Measurements from ENCODE around the gene CTRB1. TPM values are rescaled to one million over a fixed set of nuclear protein-coding genes. Genes with fewer than 3 reads are reported as not detected.
"Not testable (repeated sequence)": the region's sequence is repeated elsewhere in the genome, so short reads cannot be mapped to it uniquely, and the experiment has no call there.

The CTRB1 gene
- total and polyA plus RNA-seq, 7 experiments from 2014 or later = not detected

DNA sequence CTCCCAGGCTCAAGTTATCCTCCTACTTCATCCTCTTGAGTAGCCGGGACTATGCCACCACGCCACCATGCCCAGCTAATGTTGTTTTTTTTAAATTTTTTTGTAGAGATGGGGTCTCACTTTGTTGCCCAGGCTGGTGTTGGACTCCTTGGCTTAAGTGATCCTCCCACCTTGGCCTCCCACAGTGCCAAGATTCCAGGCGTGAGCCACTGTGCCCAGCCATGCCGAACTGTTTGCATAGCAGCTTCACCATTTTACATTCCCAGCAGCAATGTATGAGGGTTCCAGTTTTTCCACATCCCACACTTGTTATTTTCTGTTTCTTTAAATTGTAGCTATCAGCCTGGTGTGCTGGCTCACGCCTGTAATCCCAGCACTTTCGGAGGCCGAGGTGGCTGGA, 2.2 kb upstream of the CTRB1 start:
- Mint-ChIP-seq H3K4me3 (no peak overlapping the region), H3K27me3 (no peaks in the 10 kb centered on the region), H3K36me3 (no peaks in the 10 kb centered on the region), H3K9me3 (peaks cover 0 to 2% (median 0%) of the 10 kb centered on the region in 11 donors), H3K4me1 (peaks cover 0 to 18% (median 14%) of the 10 kb centered on the region in 7 donors), H3K27ac (no peak overlapping the region)
- no peak for DNase-seq
- H3K36me3 ChIP-seq (ENCODE audit: control insufficient read depth in 2 of 3, insufficient read depth in 3 of 3, low read length in 3 of 3) = no peaks in the 10 kb centered on the region
- H3K27ac ChIP-seq (ENCODE audit: low read depth, low read length) = no peak overlapping the region
- no peak overlapping the region for H3K4me3 ChIP-seq (ENCODE audit: low read length)
- ChIA-PET POLR2A (no interaction called here), CTCF (interaction anchor here (1.8 to 2.1 kb wide), 2 partner anchors 17 kb away, joined by 4 to 7 read pairs; no protein-coding TSS in a partner anchor)
- no peaks in the 10 kb centered on the region for H3K27me3 ChIP-seq (ENCODE audit: control insufficient read depth in 2 of 2, insufficient read depth in 2 of 2, low read length in 2 of 2)
- no peak for ATAC-seq
- no peaks in the 10 kb centered on the region for H3K9me3 ChIP-seq (ENCODE audit: control insufficient read depth in 2 of 3, low read length in 3 of 3)
- peaks cover 0 to 12% of the 10 kb centered on the region in 2 donors for H3K4me1 ChIP-seq (ENCODE audit: control insufficient read depth in 2 of 2, insufficient read depth in 2 of 2, low read length in 2 of 2)
- intact Hi-C loops (cut with micrococcal nuclease) = no loop called here

DNA sequence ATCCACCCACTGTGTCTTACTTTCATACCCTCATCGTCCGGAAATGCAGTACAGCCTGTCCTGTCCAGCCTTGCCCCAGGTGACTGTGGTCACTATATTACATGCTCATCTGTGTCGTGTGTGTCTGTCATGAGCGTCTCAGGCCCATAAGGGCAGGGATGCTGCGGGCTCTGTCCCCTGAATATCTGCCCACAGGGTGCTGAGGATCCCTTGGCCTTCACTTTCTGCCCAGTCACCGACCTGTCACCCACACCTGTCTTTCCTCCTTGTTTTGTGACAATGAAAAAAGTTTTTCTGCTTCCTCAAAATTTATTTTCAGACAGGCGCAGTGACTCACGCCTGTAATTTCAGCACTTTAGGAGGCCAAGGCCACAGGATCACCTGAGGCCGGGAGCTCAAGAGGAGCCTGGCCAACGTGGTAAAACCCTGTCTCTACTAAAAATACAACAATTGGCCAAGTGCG, 1.4 kb upstream of the CTRB1 start:
- Histone ChIP-seq H3K4me1 (ENCODE audit: control insufficient read depth in 2 of 2, insufficient read depth in 2 of 2, low read length in 2 of 2) (peaks cover 0 to 12% of the 10 kb centered on the region in 2 donors), H3K27ac (ENCODE audit: low read depth, low read length) (no peak overlapping the region), H3K36me3 (ENCODE audit: control insufficient read depth in 2 of 3, insufficient read depth in 3 of 3, low read length in 3 of 3) (no peaks in the 10 kb centered on the region), H3K9me3 (ENCODE audit: control insufficient read depth in 2 of 3, low read length in 3 of 3) (no peaks in the 10 kb centered on the region), H3K4me3 (ENCODE audit: low read length) (no peak overlapping the region), H3K27me3 (ENCODE audit: control insufficient read depth in 2 of 2, insufficient read depth in 2 of 2, low read length in 2 of 2) (no peaks in the 10 kb centered on the region)
- POLR2A ChIA-PET = no interaction called here
- no peak for ATAC-seq
- Mint-ChIP-seq H3K9me3 (peaks cover 0 to 2% (median 0%) of the 10 kb centered on the region in 11 donors), H3K4me1 (peaks cover 0 to 18% (median 14%) of the 10 kb centered on the region in 7 donors), H3K36me3 (no peaks in the 10 kb centered on the region), H3K27ac (peak overlapping the region in 1 of 9 donors; percentile 22), H3K27me3 (no peaks in the 10 kb centered on the region), H3K4me3 (no peak overlapping the region)
- CTCF ChIA-PET = no interaction called here
- intact Hi-C loops (cut with micrococcal nuclease) = no loop called here
- DNase-seq = no peak

DNA sequence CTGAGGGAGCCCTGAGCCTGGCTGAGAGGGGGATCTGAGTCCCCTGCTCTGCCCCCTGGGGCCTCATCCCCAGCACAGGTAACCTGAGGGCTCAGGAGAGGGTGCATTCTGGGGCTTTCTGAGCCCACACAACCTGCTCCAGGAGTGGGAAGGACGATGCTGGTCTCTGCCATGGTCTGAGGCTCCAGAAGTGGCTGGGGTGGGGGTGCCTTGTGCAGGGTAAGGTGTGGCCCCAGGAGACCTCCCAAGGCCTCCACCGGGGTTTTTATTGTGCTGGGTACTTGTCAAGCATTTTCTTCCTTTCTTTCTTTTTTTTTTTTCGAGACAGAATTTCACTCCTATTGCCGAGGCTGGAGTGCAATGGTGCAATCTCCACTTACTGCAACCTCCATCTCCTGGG, 300 bp downstream of the CTRB1 start:
- no peaks in the 10 kb centered on the region for H3K36me3 ChIP-seq (ENCODE audit: control insufficient read depth in 2 of 3, insufficient read depth in 3 of 3, low read length in 3 of 3)
- peaks cover 0 to 2% (median 0%) of the 10 kb centered on the region in 11 donors for H3K9me3 Mint-ChIP-seq
- no peaks in the 10 kb centered on the region for H3K9me3 ChIP-seq (ENCODE audit: control insufficient read depth in 2 of 3, low read length in 3 of 3)
- peaks cover 0 to 18% (median 14%) of the 10 kb centered on the region in 7 donors for H3K4me1 Mint-ChIP-seq
- H3K27me3 Mint-ChIP-seq = no peaks in the 10 kb centered on the region
- no peaks in the 10 kb centered on the region for H3K27me3 ChIP-seq (ENCODE audit: control insufficient read depth in 2 of 2, insufficient read depth in 2 of 2, low read length in 2 of 2)
- ATAC-seq (no peak), DNase-seq (no peak)
- peak overlapping the region; percentile 29 for H3K27ac ChIP-seq (ENCODE audit: low read depth, low read length)
- H3K4me3 ChIP-seq (ENCODE audit: low read length) = peak overlapping the region; percentile 39
- no peaks in the 10 kb centered on the region for H3K36me3 Mint-ChIP-seq
- peak overlapping the region in 6 of 9 donors; percentile 84 to 96 (median 94) for H3K27ac Mint-ChIP-seq
- ChIA-PET POLR2A (interaction anchor here (0.8 to 1.2 kb wide), 2 partner anchors 11 to 15 kb away, joined by 3 to 5 read pairs; no protein-coding TSS in a partner anchor), CTCF (interaction anchor here (0.6 to 1.7 kb wide), 3 partner anchors 17 to 183 kb away, joined by 3 to 4 read pairs (median 4); no protein-coding TSS in a partner anchor)
- peak overlapping the region in 7 of 10 donors; percentile 32 to 96 (median 87) for H3K4me3 Mint-ChIP-seq
- peaks cover 0 to 12% of the 10 kb centered on the region in 2 donors for H3K4me1 ChIP-seq (ENCODE audit: control insufficient read depth in 2 of 2, insufficient read depth in 2 of 2, low read length in 2 of 2)
- intact Hi-C loops (cut with micrococcal nuclease) = no loop called here

DNA sequence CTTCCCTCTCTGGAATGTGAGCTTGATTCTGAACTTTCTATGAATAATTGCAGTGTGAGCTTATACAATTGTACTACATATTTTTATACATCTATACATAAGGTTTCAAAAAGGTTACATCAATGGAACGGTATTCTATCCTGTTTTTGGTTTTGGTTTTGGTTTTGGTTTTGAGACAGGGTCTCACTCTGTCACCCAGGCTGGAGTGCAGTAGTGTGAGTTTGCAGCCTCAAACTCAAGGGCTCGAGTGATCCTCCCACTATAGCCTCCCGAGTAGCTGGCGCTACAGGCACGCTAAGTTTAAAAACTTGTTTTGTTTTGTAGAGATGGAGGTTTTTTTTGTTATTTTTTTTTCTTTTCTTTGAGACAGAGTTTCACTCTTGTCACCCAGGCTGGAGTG, 1.1 kb downstream of the CTRB1 start:
- H3K4me1 Mint-ChIP-seq = peaks cover 0 to 18% (median 14%) of the 10 kb centered on the region in 7 donors
- H3K4me3 Mint-ChIP-seq = peak overlapping the region; percentile 62 to 96 (median 90)
- no peaks in the 10 kb centered on the region for H3K36me3 ChIP-seq (ENCODE audit: control insufficient read depth in 2 of 3, insufficient read depth in 3 of 3, low read length in 3 of 3)
- H3K9me3 ChIP-seq (ENCODE audit: control insufficient read depth in 2 of 3, low read length in 3 of 3) = no peaks in the 10 kb centered on the region
- H3K27me3 ChIP-seq (ENCODE audit: control insufficient read depth in 2 of 2, insufficient read depth in 2 of 2, low read length in 2 of 2) = no peaks in the 10 kb centered on the region
- peak; percentile 79 for ATAC-seq
- CTCF ChIA-PET = interaction anchor here (0.8 to 1.7 kb wide), 3 partner anchors 159 to 182 kb away, joined by 3 to 4 read pairs (median 3); no protein-coding TSS in a partner anchor
- H3K4me3 ChIP-seq (ENCODE audit: low read length) = peak overlapping the region; percentile 39
- H3K27ac ChIP-seq (ENCODE audit: low read depth, low read length) = peak overlapping the region; percentile 29
- intact Hi-C loops (cut with micrococcal nuclease) = loop anchor here (2.0 kb wide), 1 partner anchor 17 kb away; no protein-coding TSS in a partner anchor
- H3K27me3 Mint-ChIP-seq = no peaks in the 10 kb centered on the region
- H3K9me3 Mint-ChIP-seq = peaks cover 0 to 2% (median 0%) of the 10 kb centered on the region in 11 donors
- POLR2A ChIA-PET = interaction anchor here (1.0 to 1.2 kb wide), 2 partner anchors 11 to 18 kb away, joined by 5 to 7 read pairs; no protein-coding TSS in a partner anchor
- H3K27ac Mint-ChIP-seq = peak overlapping the region; percentile 84 to 96 (median 93)
- no peaks in the 10 kb centered on the region for H3K36me3 Mint-ChIP-seq
- peaks cover 0 to 12% of the 10 kb centered on the region in 2 donors for H3K4me1 ChIP-seq (ENCODE audit: control insufficient read depth in 2 of 2, insufficient read depth in 2 of 2, low read length in 2 of 2)
- peak in 5 of 9 donors; percentile 34 to 53 (median 44) for DNase-seq

DNA sequence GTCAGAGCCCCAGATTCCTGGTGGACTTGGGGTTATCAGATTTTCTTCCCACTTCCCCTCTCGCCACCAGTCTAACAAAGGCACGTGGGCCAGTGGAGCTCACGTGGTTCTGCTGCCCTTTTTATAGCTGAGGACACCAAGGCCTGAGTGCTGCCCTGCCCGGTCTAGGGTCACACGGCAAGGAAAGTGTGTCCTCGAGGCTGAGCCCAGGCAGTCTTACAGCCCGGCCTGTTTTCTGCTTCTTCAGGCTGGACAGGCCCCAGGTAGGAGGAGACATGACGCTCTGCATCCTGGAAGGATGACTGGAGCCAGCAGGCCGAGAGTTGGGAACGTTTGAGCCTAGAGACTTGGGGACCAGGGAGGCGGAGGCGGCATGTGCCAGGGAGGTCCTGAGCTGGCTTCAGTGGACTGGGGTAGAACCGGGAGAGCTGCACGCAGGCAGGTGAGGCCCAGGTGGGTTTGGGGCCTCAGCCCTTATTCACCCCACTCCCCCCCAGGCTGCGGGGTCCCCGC, 3.5 kb downstream of the CTRB1 start:
- Histone ChIP-seq H3K4me1 (ENCODE audit: control insufficient read depth in 2 of 2, insufficient read depth in 2 of 2, low read length in 2 of 2) (peaks cover 0 to 12% of the 10 kb centered on the region in 2 donors), H3K4me3 (ENCODE audit: low read length) (no peak overlapping the region), H3K27me3 (ENCODE audit: control insufficient read depth in 2 of 2, insufficient read depth in 2 of 2, low read length in 2 of 2) (no peaks in the 10 kb centered on the region), H3K36me3 (ENCODE audit: control insufficient read depth in 2 of 3, insufficient read depth in 3 of 3, low read length in 3 of 3) (no peaks in the 10 kb centered on the region), H3K27ac (ENCODE audit: low read depth, low read length) (no peak overlapping the region), H3K9me3 (ENCODE audit: control insufficient read depth in 2 of 3, low read length in 3 of 3) (no peaks in the 10 kb centered on the region)
- H3K9me3 Mint-ChIP-seq = peaks cover 0 to 2% (median 0%) of the 10 kb centered on the region in 11 donors
- intact Hi-C loops (cut with micrococcal nuclease) = no loop called here
- peaks cover 0 to under 1% (median 0%) of the 10 kb centered on the region in 5 donors for H3K27me3 Mint-ChIP-seq
- CTCF ChIA-PET = interaction anchor here (0.6 kb wide), 2 partner anchors 21 to 180 kb away, joined by 3 to 4 read pairs; no protein-coding TSS in a partner anchor
- peaks cover 0 to 18% (median 14%) of the 10 kb centered on the region in 7 donors for H3K4me1 Mint-ChIP-seq
- H3K4me3 Mint-ChIP-seq = no peak overlapping the region
- DNase-seq = no peak
- H3K27ac Mint-ChIP-seq = peak overlapping the region in 3 of 9 donors; percentile 23 to 53 (median 43)
- POLR2A ChIA-PET = interaction anchor here (0.6 kb wide), 1 partner anchor 179 kb away, joined by 3 read pairs; no protein-coding TSS in a partner anchor
- no peak for ATAC-seq
- H3K36me3 Mint-ChIP-seq = no peaks in the 10 kb centered on the region

DNA sequence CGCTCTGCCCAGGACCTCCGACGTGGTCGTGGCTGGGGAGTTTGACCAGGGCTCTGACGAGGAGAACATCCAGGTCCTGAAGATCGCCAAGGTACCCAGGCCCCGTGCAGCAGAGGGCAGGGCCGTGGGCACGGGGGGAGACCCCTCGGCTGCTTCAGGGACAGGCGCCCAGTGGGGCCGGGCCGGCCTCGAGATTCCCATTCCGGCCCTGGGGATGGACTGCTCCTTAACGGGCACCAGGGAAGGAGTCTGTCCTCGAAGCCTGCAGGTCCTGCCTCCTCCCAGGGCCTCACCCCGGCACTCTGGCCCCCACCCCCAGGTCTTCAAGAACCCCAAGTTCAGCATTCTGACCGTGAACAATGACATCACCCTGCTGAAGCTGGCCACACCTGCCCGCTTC, 4.3 kb downstream of the CTRB1 start:
- H3K27me3 Mint-ChIP-seq; POLR2A ChIA-PET; H3K36me3 ChIP-seq (ENCODE audit: control insufficient read depth in 2 of 3, insufficient read depth in 3 of 3, low read length in 3 of 3); H3K36me3 Mint-ChIP-seq; H3K27ac ChIP-seq (ENCODE audit: low read depth, low read length); H3K9me3 ChIP-seq (ENCODE audit: control insufficient read depth in 2 of 3, low read length in 3 of 3); H3K27me3 ChIP-seq (ENCODE audit: control insufficient read depth in 2 of 2, insufficient read depth in 2 of 2, low read length in 2 of 2); H3K4me3 Mint-ChIP-seq; H3K9me3 Mint-ChIP-seq; ATAC-seq; H3K4me3 ChIP-seq (ENCODE audit: low read length); intact Hi-C loops (cut with micrococcal nuclease); DNase-seq; H3K27ac Mint-ChIP-seq: not testable (repeated sequence)
- CTCF ChIA-PET = interaction anchor here (0.6 kb wide), 1 partner anchor 179 kb away, joined by 4 read pairs; no protein-coding TSS in a partner anchor
- peaks cover 0 to 18% (median 14%) of the 10 kb centered on the region in 7 donors for H3K4me1 Mint-ChIP-seq
- H3K4me1 ChIP-seq (ENCODE audit: control insufficient read depth in 2 of 2, insufficient read depth in 2 of 2, low read length in 2 of 2) = peaks cover 0 to 12% of the 10 kb centered on the region in 2 donors
